Brain microvascular endothelial cell (primary cell): ENCODE measurements around the gene EXOC3L2.
A peak's percentile ranks its signal among the peaks of the same experiment; 100 is the strongest.

ENCODE experiments used
- DNase-seq: peaks from one replicate; pipeline ENCODE4 v3.0.0-alpha.2; 2020
- H3K27ac ChIP-seq: fragments of 250-450 bp; sonication (Bioruptor Pico); 2 replicates; pipeline ENCODE4 v1.5.1; 2020; ENCODE audit warnings: mild to moderate bottlenecking, moderate library complexity
- H3K27me3 ChIP-seq: fragments of 250-450 bp; sonication (Bioruptor Pico); replicated peaks from 2 replicates; pipeline ENCODE4 v1.5.1; 2020; ENCODE audit warnings: mild to moderate bottlenecking
- H3K36me3 ChIP-seq: fragments of 250-450 bp; sonication (Bioruptor Pico); replicated peaks from 2 replicates; pipeline ENCODE4 v1.5.1; 2020; ENCODE audit warnings: mild to moderate bottlenecking
- H3K4me3 ChIP-seq: 2 replicates; pipeline ENCODE4 v1.5.1; 2011; ENCODE audit warnings: low read depth, mild to moderate bottlenecking, control low read depth, low read length, moderate library complexity
- CTCF ChIP-seq: IDR thresholded peaks from 2 replicates; pipeline ENCODE4 v1.5.1; 2011; ENCODE audit warnings: low read depth, mild to moderate bottlenecking, moderate library complexity, low read length, control low read depth, inconsistent platforms; ENCODE audit errors: missing control alignments
- in situ Hi-C: cut with HindIII; loops from 2 replicates; pipeline ENCODE4 v1.10.0; 2017; ENCODE audit warnings: low sequenced_read_pairs, low pct_ligation_motif_present

EXOC3L2 gene

GRCh38 chr19:45255611-45256157 is 10.5 kb upstream of the EXOC3L2 start:
- no peak overlapping the region for H3K27ac ChIP-seq
- DNase-seq, result no peak
- H3K36me3 ChIP-seq, result no peaks in the 10 kb centered on the region
- H3K4me3 ChIP-seq, result no peak overlapping the region
- in situ Hi-C loops, result no loop called here
- H3K27me3 ChIP-seq, result no peaks in the 10 kb centered on the region
- TF ChIP-seq CTCF, result no peak

GRCh38 chr19:45254044-45254531 is 8.9 kb upstream of the EXOC3L2 start:
- DNase-seq, result no peak
- no peak overlapping the region for H3K4me3 ChIP-seq
- H3K36me3 ChIP-seq, result no peaks in the 10 kb centered on the region
- H3K27me3 ChIP-seq, result no peaks in the 10 kb centered on the region
- peak; percentile 50 for TF ChIP-seq CTCF
- H3K27ac ChIP-seq, result no peak overlapping the region
- in situ Hi-C loops, result no loop called here

DNA sequence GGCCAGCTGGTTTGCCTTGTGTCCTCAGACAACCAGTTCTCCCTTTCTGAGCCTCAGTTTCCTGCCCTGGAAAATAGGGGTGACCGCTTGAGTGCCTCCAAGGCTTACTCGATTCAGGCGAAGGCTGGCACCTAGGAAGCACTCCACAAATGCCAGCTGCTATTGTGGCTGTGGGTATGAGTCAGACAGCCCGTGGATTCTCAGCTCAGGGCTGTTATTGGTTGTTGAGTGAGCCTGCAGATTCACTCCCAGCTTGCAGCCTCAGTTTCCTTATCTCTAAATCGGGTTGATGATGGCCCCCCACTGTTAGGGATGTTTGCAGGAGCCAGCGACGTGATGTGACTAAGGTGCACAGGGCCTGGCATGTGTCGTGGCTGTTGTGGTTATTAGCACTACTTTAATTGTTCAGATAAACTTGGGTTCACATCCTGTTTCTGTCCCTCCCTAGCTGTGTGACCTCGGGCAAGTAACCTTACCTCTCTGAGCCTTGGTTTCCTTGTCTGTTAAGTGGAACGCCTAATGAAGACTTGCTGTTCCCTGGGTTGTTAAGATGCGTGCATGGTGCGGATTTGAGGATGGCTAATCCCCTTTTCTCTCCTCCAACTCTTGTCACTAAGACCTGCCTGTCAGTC is 8.3 kb upstream of the EXOC3L2 start:
- Histone ChIP-seq H3K4me3 (no peak overlapping the region), H3K27ac (no peak overlapping the region)
- DNase-seq, result peak; percentile 16

DNA sequence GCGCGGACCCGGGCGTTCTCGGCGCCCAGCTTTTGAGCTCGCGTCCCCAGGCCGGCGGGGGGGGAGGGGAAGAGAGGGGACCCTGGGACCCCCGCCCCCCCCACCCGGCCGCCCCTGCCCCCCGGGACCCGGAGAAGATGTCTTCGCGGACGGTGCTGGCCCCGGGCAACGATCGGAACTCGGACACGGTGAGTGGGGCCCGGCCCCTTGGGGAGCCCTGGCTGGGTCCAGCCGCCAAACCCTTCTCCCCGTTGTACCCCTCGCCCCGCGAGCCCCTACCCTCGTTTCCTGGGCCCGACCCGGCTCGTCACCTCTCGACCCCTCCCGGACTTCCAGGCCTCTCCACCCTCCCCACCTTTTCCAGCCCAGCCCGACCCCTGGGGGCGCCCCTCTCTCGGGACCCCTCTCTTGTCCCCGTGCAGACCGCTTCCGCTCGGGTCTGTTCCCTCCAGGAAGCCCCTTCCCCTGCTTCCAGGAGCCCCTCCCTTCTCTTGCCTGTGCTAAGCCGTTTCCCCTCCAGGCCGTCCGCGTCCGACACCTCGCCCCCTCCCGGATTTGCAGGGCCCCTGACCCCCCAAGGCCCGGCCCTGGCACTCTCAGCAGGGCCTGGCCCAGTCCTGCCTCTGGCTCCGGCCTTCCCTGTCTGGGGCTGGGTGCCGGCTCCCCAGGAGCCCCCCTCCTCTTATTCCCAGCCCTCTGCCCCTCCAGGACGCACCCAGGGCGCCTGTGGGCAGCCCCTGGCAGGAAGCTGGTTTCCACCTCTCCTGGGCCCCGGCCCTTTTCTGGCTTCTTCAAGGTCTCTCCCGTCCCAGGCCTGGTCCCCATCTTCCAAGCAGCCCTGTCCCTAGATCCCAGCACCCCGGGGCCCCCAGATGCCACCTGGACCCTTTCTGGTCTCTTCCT is 6.5 kb upstream of the EXOC3L2 start:
- no peak overlapping the region for H3K27ac ChIP-seq
- DNase-seq, result no peak
- in situ Hi-C loops, result no loop called here
- no peaks in the 10 kb centered on the region for H3K27me3 ChIP-seq
- peak; percentile 12 for TF ChIP-seq CTCF
- H3K4me3 ChIP-seq, result peak overlapping the region; percentile 74
- no peaks in the 10 kb centered on the region for H3K36me3 ChIP-seq

More for the DNA sequence above, 8.3 kb upstream of the EXOC3L2 start:
- no peaks in the 10 kb centered on the region for H3K27me3 ChIP-seq
- no peaks in the 10 kb centered on the region for H3K36me3 ChIP-seq
- in situ Hi-C loops, result no loop called here
- TF ChIP-seq CTCF, result no peak

- H3K36me3 ChIP-seq, result no peaks in the 10 kb centered on the region
- no peak within 1 kb of the TSS for H3K27ac ChIP-seq
- peak; percentile 17 for DNase-seq
- H3K27me3 ChIP-seq, result no peaks in the 10 kb centered on the region
- in situ Hi-C loops, result no loop called here
- TF ChIP-seq CTCF, result no peak
- peak within 1 kb of the TSS; percentile 74 for H3K4me3 ChIP-seq
These were observed 5.7 kb upstream of the EXOC3L2 start, which contains the start of gene MARK4 for GRCh38 chr19:45250832-45251451. Gene MARK4 (plus strand): TSS chr19:45251271. CDS start chr19:45251589, 318 bp downstream.
